ENCODE measurements around the gene HOXB3.
"Not testable (repeated sequence)": the region's sequence is repeated elsewhere in the genome, so short reads cannot be mapped to it uniquely, and the experiment has no call there.

HOXB3 gene

GRCh38 chr17:48515925-48516900, 73.8 kb downstream of the HOXB3 start:
- DNase-seq = no peak

- no peak for DNase-seq
Measured at GRCh38 chr17:48514477-48514876, 75.6 kb downstream of the HOXB3 start.

GRCh38 chr17:48513666-48514455, 76.2 kb downstream of the HOXB3 start:
- no peak for DNase-seq

GRCh38 chr17:48513097-48513496, 76.9 kb downstream of the HOXB3 start:
- no peak for DNase-seq

- no peak for DNase-seq
Measured at GRCh38 chr17:48510761-48511604, 79.1 kb downstream of the HOXB3 start.

- no peak for DNase-seq
Measured at GRCh38 chr17:48510381-48510760, 79.7 kb downstream of the HOXB3 start.

GRCh38 chr17:48509708-48510107, 80.3 kb downstream of the HOXB3 start:
- DNase-seq = not testable (repeated sequence)

GRCh38 chr17:48506246-48506645, 83.8 kb downstream of the HOXB3 start:
- DNase-seq = no peak

GRCh38 chr17:48505788-48506187, 84.3 kb downstream of the HOXB3 start:
- DNase-seq = no peak

- no peak for DNase-seq
Measured at GRCh38 chr17:48504953-48505352, 85.1 kb downstream of the HOXB3 start.

GRCh38 chr17:48503747-48504146, 86.3 kb downstream of the HOXB3 start:
- no peak for DNase-seq

- no peak for DNase-seq
Measured at GRCh38 chr17:48502901-48503300, 87.1 kb downstream of the HOXB3 start.

- DNase-seq = no peak
Measured at GRCh38 chr17:48502312-48502711, 87.7 kb downstream of the HOXB3 start.

- no peak for DNase-seq
Measured at GRCh38 chr17:48500435-48501426, 89.3 kb downstream of the HOXB3 start.

- DNase-seq = no peak
Measured at GRCh38 chr17:48499735-48500434, 90.2 kb downstream of the HOXB3 start.

GRCh38 chr17:48499248-48499647, 90.8 kb downstream of the HOXB3 start:
- no peak for DNase-seq

All from NCI-H2171 (cell line).